Measurements from ENCODE around the gene KCTD2. TPM values are rescaled to one million over a fixed set of nuclear protein-coding genes. Genes with fewer than 3 reads are reported as not detected.
"Not testable (repeated sequence)": the region's sequence is repeated elsewhere in the genome, so short reads cannot be mapped to it uniquely, and the experiment has no call there.

KCTD2 gene
- total RNA-seq, 4 donors from 2014 or later: 25.3 to 37.7 (median 31.3) TPM

DNA sequence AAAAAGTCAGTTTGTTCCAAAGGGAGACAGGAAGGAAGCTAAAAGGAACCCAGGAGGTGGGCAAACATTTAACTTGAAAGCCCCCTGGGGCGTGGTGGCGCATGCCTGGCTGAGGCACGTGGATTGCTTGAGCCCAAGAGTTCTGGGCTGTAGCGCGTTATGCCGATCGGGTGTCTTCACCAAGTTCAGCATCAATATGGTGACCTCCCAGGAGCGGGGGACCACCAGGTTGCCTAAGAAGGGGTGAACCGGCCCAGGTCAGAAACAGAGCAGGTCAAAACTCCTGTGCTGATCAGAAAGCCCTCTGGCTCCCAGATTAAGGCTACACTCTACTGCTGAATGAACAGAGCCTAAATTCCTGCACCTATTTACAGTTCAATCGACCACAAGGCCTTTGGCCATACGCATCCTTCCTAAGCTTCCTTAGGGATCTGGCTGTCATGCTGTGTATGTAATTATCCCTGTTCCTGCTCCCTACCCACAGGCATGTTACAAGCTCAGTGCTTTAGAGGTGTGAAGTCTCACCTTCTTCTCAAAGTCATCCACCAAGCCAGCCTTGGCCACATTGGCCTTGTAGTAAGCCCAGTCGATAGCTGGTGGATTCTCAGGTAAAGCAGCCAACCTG lies 5.3 kb upstream of the KCTD2 start:
- Histone ChIP-seq H3K27me3 (no peaks in the 10 kb centered on the region), H3K9me3 (no peaks in the 10 kb centered on the region), H3K36me3 (peaks cover 46% of the 10 kb centered on the region), H3K27ac (no peak overlapping the region), H3K4me1 (peaks cover 14% of the 10 kb centered on the region), H3K4me3 (no peak overlapping the region)
- no peak for DNase-seq (ENCODE audit: low spot score in 2 of 2)
- TF ChIP-seq EP300 (IDR thresholded peaks at IDR 0.05) (no peak), POLR2A (IDR thresholded peaks at IDR 0.05) (no peak), POLR2AphosphoS5 (IDR thresholded peaks at IDR 0.05) (no peak)
- TF ChIP-seq, protein P1, sequence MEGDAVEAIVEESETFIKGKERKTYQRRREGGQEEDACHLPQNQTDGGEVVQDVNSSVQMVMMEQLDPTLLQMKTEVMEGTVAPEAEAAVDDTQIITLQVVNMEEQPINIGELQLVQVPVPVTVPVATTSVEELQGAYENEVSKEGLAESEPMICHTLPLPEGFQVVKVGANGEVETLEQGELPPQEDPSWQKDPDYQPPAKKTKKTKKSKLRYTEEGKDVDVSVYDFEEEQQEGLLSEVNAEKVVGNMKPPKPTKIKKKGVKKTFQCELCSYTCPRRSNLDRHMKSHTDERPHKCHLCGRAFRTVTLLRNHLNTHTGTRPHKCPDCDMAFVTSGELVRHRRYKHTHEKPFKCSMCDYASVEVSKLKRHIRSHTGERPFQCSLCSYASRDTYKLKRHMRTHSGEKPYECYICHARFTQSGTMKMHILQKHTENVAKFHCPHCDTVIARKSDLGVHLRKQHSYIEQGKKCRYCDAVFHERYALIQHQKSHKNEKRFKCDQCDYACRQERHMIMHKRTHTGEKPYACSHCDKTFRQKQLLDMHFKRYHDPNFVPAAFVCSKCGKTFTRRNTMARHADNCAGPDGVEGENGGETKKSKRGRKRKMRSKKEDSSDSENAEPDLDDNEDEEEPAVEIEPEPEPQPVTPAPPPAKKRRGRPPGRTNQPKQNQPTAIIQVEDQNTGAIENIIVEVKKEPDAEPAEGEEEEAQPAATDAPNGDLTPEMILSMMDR (IDR thresholded peaks at IDR 0.05): no peak
- WGBS: 87% methylated on average over 11 of the region's 12 CpGs

DNA sequence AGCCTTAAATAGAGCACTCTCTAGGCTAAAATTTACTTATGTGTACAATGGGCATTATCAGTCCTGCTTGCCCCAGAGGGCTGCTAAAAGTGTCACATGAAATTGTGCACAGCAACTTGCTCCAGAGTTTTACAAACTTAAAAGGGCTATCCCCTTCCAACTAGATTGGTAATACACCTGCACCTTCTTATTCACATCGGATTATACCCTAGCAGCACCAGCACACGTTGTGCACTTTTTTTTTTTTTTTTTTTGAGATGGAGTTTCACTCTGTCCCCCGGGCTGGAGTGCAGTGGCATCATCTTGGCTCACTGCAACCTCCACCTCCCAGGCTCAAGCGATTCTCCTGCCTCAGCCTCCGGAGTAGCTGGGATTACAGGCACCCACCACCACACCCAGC lies 3.2 kb upstream of the KCTD2 start:
- H3K36me3 ChIP-seq: peaks cover 35% of the 10 kb centered on the region
- H3K27me3 ChIP-seq; DNase-seq (ENCODE audit: low spot score in 2 of 2); H3K9me3 ChIP-seq; H3K27ac ChIP-seq; H3K4me3 ChIP-seq: not testable (repeated sequence)
- WGBS: 70% methylated on average over 5 of the region's 5 CpGs
- peaks cover 26% of the 10 kb centered on the region for H3K4me1 ChIP-seq

DNA sequence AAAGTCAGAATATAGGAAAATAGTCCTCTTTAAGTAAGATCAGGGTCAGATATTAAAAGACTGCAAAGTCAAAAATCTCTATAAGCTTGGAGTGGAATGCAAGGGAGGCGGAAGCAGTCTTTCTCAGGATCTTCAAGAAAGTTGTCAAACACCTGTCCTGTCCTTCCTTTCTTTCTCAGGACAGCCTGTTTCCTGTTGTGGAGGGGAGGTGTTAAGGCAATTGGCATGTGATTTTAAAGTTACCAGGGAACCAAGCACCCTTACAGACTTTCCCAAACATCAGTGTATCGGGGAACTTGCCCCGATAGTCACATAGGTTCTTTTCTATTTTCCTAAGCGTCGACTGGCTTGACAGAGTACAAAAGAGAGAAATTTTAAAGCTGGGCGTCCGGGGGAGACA lies 2.3 kb upstream of the KCTD2 start:
- Histone ChIP-seq H3K4me1 (peaks cover 32% of the 10 kb centered on the region), H3K27ac (no peak overlapping the region), H3K4me3 (no peak overlapping the region), H3K9me3 (no peaks in the 10 kb centered on the region), H3K27me3 (no peaks in the 10 kb centered on the region), H3K36me3 (peaks cover 26% of the 10 kb centered on the region)
- DNase-seq (ENCODE audit: low spot score in 2 of 2): no peak
- WGBS: 77% methylated on average over 7 of the region's 7 CpGs
- TF ChIP-seq, protein P1 (IDR thresholded peaks at IDR 0.05): no peak
- TF ChIP-seq POLR2A (IDR thresholded peaks at IDR 0.05): no peak
- no peak for TF ChIP-seq POLR2AphosphoS5 (IDR thresholded peaks at IDR 0.05)
- TF ChIP-seq EP300 (IDR thresholded peaks at IDR 0.05): no peak

DNA sequence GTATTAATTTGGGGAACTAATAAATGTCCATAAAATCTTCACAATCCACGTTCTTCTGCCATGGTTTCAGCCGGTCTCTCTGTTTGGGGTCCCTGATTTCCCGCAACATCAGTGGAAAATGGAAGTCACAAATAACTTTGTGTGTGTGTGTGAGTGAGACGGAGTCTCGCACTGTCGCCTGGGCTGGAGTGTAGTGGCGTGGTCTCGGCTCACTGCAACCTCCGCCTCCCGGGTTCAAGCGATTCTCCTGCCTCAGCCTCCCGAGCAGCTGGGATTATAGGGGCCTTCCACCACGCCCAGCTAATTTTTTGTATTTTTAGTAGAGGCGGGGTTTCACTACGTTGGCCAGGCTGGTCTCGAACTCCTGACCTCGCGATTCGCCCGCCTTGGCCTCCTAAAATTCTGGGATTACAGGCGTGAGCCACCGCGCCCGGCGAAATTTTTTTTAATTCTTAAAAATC lies 1.0 kb upstream of the KCTD2 start:
- H3K27ac ChIP-seq: peak overlapping the region; percentile 97
- not testable (repeated sequence) for H3K9me3 ChIP-seq; DNase-seq (ENCODE audit: low spot score in 2 of 2); H3K27me3 ChIP-seq
- H3K4me3 ChIP-seq: peak overlapping the region; percentile 90
- WGBS: 16% methylated on average over 22 of the region's 25 CpGs
- H3K4me1 ChIP-seq: peaks cover 32% of the 10 kb centered on the region
- peaks cover 22% of the 10 kb centered on the region for H3K36me3 ChIP-seq

DNA sequence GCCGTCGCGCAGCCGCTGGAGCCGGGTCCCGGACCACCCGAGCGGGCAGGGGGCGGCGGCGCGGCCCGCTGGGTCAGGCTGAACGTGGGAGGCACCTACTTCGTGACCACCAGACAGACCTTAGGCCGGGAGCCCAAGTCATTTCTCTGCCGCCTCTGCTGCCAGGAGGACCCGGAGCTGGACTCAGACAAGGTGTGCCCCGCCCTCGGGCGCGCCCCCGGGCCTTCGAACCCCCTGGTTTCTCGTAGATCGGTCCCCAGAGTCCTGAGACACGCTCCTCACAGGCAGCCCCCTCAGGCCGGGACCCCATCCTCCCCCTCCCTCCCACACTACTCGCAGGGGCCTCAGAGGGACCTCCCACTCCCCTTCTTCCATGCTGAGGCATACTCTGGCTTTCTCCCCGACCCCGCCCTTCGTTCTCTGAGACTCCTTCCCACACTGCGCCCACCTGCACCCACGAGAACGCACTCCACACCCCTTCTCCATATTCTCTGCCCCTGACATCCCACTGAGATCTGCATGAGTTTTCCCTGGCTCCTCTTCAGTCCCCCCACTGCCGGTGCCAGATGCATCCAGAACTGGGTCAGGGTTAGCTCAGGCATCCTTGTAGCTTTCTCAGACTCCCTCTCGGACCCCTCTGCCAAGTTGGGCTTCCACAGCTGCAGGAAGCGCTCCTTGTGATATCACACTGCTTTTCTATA lies 523 bp downstream of the KCTD2 start:
- H3K27ac ChIP-seq: peak overlapping the region; percentile 97
- H3K36me3 ChIP-seq: peaks cover 21% of the 10 kb centered on the region
- WGBS: 1% methylated on average over 17 of the region's 38 CpGs
- H3K4me1 ChIP-seq: peaks cover 32% of the 10 kb centered on the region
- TF ChIP-seq POLR2AphosphoS5 (IDR thresholded peaks at IDR 0.05) (no peak), POLR2A (IDR thresholded peaks at IDR 0.05) (no peak), EP300 (IDR thresholded peaks at IDR 0.05) (no peak)
- TF ChIP-seq, protein P1 (IDR thresholded peaks at IDR 0.05): no peak
- H3K9me3 ChIP-seq: no peaks in the 10 kb centered on the region
- peak; percentile 83 to 84 for DNase-seq (ENCODE audit: low spot score in 2 of 2)
- H3K27me3 ChIP-seq: no peaks in the 10 kb centered on the region
- H3K4me3 ChIP-seq: peak overlapping the region; percentile 90

DNA sequence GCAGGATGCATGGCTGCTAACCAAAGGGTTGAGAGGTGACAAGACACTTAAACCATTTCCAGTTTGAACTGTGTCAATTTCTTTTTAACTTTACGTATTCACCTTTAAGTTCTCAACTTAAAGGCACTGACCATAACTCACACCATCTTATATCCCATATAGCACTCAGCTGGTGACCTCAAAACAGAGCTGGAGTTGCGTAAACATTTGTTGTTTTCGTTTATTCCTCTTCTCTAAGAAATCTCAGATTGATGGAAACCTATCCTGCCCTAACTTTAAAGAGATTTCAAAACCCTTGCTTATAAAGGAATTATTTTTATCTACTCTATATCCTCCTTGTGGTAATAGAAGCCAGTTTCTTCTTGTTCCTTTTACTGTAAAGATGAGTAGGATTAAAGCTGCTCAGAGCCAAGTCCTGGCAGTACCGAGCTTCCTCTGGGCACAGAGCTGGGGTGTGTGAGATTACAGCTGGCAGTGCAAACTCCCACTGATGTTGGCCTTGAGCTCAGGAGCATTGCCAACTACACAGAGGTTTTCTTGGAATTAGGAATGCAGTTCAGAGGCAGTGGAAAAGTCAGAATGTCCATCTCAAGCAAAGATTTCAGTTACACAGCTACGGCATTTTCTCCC lies 1.3 kb downstream of the KCTD2 start:
- Histone ChIP-seq H3K27me3 (no peaks in the 10 kb centered on the region), H3K27ac (peak overlapping the region; percentile 97), H3K36me3 (peaks cover 29% of the 10 kb centered on the region), H3K4me1 (peaks cover 32% of the 10 kb centered on the region), H3K4me3 (peak overlapping the region; percentile 90), H3K9me3 (no peaks in the 10 kb centered on the region)
- 20% methylated on average over 5 of the region's 5 CpGs for WGBS
- TF ChIP-seq POLR2A (IDR thresholded peaks at IDR 0.05) (no peak), POLR2AphosphoS5 (IDR thresholded peaks at IDR 0.05) (no peak), EP300 (IDR thresholded peaks at IDR 0.05) (no peak)
- TF ChIP-seq, protein P1 (IDR thresholded peaks at IDR 0.05): no peak
- no peak for DNase-seq (ENCODE audit: low spot score in 2 of 2)

Data from suprapubic skin (tissue), 4 donors.